GM21717 (cell line): ENCODE data around the gene SCT.
"Not testable (repeated sequence)": the region's sequence is repeated elsewhere in the genome, so short reads cannot be mapped to it uniquely, and the experiment has no call there.

ENCODE experiments used
- ATAC-seq: cut with Tn5 transposase; IDR thresholded peaks from one replicate; pipeline ENCODE4 v1.9.1; 2021; ENCODE audit warnings: mild to moderate bottlenecking, moderate library complexity; ENCODE audit not compliant: unreplicated experiment

SCT gene, protein sequence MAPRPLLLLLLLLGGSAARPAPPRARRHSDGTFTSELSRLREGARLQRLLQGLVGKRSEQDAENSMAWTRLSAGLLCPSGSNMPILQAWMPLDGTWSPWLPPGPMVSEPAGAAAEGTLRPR

DNA sequence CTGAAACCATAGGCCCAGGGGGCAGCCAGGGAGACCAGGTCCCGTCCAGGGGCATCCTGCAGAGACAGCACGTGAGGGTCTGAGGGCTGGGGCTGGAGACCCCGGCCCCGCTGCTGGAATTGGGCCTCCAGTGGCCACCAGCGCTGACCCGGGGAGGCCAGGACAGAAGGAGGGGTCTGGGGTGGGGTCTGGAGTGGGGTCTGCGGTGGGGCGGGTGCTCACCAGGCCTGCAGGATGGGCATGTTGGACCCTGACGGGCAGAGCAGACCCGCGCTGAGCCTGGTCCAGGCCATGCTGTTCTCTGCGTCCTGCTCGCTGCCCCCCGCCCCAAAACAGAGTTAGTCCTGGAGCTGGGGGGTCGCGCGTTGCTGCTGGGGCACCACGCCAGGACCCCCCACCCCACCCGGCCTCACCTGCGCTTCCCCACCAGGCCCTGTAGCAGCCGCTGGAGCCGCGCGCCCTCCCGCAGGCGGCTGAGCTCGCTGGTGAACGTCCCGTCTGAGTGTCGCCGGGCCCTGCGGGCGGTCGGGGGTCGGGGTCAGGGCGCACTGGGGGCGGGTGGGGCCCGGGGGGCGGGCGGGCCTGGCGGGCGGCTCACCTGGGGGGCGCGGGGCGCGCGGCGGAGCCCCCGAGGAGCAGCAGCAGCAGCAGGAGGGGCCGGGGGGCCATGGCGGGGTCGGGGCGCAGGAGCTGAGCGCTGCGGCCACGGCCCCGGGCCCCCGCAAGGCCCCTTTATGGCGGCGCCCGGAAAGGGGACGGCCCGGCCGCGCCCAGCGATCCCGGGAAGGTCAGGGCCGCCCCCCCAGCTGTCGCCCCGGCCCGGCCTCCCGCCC, at the start of gene SCT:
Gene SCT (minus strand): TSS at position 707 of the 833 bp plus-strand sequence. CDS start 38 bp downstream, at position 669.
- no peak for ATAC-seq

DNA sequence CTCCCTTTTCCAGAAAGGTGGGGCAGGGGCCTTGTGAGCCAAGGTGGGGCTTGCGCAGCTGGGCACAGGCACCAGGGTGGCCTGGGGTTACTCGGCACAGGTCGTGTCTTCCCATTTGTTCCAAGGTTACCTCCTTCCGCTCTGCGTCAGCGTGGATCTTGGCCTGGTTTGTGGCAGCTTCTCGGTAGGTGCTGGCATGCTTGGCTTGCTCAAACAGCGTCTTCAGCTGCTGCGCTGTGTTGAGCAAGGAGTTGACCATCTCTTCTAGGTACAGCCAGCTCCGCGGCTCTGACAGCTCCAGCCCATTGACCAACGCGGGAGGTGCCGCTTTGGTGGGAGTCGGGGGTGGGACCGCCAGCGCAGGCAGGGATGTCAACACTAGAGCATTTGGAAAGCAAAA, 47.4 kb upstream of the SCT start:
- ATAC-seq: no peak

DNA sequence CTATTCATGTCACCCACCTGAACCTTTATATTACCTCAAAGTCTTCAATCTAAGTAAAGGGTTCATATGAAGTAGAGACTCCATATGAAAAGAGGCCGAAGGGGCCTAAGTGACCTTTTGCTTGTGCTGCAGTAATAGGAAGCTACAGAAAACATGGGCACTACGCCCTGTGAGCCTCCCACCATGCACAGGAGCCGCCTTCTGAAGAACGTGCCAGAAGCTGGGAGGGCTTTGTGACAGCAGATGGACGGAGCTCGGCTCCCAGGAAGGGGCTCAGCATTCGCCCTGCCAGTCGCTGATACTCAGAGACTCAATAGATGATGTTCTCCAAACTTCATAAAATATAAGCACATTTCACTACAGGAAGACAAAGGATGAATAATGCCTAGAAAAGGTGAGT, 46.9 kb upstream of the SCT start:
- ATAC-seq: no peak

DNA sequence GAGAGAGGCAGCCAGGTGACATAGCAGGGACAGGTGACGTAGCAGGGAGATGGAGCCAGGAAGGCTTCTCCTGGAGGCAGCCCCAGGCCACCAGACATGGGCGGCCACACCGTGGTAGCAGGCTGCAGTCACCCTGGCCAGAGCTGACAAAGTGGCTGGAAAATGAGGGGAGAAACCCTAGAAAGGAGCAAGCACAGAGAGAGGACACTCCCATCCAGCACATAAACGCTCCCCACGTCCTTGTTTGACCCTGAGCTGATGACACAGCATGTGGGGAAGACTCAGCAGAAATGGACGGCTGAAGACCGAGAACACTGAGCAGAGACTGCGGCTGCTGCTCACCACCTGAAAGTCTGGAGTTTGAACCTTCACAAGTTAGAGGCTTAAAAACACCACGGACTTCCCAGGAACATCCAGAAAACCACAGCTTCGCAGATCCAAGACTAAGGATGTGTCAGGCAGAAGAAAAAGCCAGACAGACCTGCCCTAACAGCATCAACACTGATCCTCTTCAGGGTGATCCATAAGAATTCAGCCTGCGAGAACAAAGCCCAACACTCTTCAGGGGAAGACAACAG, 38.8 kb upstream of the SCT start:
- ATAC-seq: no peak

DNA sequence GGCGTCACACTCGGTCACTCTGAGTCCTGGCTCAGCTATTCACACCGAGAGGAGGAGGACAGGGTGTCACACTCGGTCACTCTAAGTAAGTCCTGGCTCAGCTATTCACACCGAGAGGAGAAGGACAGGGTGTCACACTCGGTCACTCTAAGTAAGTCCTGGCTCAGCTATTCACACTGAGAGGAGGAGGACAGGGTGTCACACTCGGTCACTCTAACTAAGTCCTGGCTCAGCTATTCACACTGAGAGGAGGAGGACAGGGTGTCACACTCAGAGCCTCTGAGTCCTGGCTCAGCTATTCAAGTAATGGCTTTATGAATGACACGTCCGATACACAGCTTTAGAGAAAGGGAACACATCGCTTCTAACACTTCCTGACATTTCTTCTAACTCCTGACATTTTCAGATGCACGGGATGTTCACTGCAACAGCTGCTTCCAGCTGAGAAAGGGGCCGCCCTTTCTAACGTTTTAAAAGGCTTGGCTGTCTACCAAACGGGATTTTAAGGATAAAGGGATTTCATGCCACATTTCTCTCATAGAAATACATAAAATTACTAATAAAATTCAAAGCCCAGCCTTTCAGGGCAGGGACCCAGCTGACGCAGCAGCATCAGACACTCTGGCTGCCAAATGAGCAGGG, 38.2 kb upstream of the SCT start:
- ATAC-seq: no peak

DNA sequence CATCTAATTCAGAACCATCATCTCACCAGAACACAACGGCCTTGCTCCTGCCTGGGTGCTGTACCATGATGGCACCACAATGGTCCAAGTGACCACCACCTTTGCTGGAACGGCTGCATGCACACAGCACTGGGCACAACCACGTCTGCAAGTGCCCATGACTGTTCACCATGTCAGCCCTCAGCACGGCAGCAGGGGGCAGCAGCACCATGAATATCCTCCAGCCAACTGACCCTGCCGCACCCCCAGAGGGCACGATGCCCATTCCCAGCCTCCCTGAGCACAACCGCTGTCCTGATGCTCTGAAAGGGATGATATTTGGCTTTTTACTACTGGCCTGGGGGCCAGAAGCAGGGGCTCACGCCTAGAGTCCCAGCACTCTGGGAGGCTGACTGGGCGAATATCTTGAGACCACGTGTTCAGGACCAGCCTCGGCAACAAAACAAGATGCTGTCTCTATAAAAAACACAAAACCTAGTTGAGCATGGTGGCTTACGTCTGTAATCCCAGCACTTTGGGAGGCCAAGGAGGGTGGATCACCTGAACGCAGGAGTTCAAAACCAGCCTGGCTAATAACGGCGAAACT, 35.8 kb upstream of the SCT start:
- ATAC-seq: no peak

DNA sequence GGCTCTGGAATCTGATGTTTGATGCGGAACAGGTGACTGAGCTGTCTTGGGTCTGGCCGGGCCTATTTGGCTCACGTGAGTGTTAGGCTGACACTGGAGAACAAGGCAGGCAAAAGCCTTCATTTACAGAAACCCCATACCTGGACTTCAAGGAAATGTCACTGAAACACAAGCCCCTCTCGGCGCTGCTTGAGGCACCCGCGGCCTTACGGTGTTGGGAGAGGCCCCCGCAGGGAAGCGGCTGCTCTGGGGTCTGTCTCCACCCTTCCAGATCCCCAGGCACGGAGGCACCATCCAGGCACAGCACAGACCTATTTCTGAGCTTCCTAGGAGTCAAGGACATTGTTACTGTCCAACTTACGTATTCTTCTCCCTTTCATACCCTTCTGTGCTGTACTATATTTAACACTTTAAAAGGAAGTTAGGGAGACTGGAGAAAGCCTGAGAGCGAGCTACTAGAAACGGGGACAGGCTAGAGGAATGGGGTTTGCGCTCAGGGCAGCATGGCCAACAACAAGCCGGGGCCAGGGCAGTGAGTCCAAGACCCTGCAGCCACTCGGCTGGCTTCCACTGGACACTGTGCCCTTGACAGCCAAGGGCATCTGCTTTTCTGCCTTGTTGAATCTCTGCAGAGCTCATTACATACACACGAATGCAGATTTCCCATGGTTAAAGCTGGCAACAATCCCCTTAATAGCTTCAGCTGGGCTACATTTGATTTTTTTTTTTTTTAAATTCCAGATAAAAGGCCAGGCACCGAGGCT, 33.9 kb upstream of the SCT start:
- ATAC-seq: no peak

DNA sequence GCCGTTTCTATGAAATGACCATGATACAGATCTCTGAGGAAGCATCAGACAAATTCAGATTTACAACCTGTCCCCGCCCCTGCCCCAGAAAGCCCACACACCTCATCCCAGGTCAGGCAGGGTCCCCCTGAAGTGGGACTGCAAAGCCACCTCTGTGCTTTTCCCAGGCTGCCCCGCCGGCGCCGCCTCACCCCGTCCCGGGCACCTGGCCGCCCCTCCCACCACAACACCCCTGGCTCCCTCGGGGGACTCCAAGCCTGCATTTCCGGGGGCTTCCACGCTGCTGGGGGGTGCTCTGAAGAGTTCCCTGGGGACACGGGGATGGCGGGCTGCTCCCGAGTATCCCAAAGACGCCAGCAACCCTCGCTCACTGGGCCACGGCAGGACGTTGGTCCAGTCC, 33.3 kb upstream of the SCT start:
- ATAC-seq: no peak

DNA sequence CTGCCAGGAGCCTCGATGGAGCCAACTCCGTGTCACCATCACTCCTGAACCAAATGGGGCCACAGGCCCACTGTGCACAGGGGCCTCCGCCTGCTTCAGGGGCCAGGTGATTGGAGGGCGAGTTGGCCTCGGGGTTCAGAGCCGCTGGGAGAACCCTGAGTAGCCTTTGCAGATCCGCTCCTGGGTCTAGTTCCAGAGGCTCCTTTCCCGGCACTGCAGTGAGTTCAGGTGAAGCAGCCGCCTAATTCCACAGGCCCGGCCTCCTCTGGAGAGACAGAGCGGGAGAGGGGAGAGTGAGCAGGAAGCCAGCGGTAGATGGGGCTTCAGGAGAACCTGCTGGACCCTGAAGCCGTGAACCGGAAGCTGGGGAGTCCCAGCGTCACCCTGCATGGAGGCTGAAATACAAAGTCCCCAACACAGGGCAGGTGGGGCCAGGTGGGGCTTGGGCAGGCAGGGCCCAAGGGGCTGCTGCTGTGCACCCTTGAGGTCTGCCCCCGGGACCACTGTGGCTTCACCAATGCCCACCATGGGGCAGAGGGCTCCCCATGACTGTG, 32.6 kb upstream of the SCT start:
- ATAC-seq: no peak

DNA sequence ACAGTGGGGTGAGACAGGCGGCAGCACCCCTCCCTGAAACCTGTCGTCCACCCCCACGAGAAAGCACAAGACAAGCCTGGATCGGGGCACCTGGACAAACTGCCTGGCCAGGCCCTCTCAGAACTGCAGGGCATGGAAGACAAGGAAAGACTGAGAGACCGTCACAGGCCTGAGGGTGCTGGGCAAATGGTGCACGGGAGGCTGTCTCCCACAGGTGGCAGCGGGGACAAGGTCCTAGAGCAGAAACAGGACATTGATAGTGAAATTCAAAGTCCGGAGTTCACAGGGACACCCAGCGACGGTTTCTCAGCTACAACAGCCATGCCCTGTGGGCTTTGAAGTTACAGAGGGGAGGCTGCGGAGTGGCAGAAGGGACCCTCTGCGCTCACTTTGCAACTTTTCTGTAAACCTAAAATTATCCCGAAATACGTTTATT, 30.7 kb upstream of the SCT start:
- ATAC-seq: no peak

DNA sequence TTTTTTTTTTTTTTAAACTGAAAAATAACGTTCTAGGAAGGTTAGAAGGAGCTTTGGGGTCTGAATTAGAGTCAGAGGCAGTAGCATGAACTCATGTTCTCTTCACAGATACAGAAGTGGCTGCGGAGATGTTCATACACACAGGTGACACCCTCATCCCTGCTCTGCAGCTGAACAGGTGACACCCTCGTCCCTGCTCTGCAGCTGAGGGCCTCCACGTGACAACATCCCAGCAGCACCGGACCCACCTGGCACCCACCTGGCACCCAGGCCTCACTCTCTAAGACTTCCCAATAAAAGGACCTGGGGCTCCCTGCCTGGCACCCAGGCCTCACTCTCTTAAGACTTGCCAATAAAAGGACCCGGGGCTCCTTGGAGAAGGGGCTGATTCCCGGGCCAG, 29.9 kb upstream of the SCT start:
- no peak for ATAC-seq

DNA sequence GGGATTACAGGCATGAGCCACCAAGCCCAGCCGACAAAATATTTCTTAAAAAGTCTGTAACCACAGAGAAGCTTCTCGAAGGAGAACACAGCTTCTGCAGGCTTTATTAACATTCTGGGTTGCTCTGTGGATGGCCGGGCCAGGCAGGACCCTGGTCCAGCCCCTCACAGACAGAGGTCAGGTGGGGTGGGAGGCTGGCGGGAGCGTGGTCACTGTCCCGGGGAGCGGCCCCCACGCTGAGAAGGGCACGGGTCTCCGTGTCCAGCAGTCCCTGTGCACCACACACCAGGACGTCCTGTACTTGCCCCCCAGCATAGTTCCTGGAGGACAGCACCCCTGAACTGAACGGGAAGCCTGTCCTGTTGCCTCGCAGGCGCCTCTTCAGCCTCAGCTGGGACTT, 29.4 kb upstream of the SCT start:
- ATAC-seq: no peak

DNA sequence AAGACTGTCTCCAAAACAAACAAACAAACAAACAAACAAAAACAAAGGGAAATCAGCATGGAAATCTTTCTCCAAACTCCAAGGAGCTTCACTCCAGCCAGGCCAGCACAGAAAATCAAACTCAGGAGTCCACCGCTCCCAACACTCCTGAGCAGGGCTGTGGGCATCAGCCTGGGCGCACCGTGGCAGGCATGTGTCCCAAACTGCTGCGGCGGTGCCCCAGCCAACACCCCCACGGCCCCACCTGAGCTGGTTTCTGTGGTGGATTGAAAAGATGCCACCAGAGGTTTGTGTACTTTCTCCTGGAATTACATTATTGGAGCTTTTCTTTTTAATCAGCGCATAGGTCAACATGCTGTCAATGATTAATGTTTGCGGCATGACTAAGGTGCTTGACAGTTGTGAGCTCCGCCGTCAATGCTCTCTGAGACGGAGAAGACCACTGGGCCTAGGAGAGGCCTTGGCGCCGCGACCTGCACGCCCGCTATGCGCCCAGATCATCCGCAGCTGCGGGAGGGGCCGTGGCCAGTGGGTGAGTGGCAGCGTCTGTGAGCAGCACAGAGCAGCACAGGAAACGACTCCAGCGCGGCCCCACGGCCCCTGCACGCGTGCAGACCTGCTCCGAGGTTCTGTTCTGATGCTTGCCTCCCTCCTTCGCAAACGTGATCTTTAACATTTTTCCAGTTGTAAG, 28.2 kb upstream of the SCT start:
- ATAC-seq: no peak

DNA sequence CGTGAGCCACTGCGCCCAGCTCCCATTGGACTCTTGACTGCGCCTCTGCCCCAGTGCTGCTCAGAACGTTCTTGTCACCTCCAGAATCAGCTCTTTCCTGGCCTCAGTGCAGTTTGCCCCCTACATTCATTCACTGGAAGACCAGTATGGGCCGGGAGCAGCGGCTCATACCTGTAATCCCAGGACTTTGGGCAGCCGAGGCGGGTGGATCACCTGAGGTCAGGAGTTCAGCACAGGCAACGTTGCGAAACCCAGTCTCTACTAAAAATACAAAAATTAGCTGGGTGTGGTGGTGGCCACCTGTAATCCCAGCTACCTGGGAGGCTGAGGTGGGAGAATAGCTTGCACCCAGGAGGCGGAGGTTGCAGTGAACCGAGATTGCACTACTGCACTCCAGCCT, 27.5 kb upstream of the SCT start:
- not testable (repeated sequence) for ATAC-seq

DNA sequence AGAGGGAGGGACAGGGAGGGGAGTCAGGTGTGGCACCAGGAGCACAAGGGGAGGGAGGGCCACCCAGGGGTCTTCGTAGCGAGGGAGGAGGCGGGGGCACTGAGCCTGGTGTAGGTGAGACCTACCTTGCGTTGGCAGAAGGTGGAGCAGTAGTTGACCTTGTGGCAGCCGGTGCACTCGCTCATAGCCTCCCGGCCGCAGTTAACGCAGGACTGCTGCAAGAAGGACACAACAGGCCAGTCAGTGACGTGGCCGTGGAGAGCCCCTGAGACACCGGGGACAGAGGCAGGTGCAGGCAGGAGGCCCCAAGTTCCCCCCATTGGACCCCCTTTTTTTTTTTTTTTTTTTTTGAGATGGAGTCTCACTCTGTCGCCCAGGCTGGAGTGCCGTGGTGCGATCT, 26.9 kb upstream of the SCT start:
- ATAC-seq: no peak

DNA sequence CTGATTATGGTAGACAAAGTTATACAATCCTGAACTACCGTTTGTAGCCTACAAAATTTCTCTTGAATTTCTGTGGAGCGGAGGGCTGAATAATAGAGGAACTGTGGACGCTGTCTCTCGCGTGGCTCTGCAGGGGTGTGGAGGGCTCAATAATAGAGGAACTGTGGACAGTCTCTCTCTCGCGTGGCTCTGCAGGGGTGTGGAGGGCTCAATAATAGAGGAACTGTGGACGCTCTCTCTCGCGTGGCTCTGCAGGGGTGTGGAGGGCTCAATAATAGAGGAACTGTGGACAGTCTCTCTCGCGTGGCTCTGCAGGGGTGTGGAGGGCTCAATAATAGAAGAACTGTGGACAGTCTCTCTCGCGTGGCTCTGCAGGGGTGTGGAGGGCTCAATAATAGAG, 26.2 kb upstream of the SCT start:
- not testable (repeated sequence) for ATAC-seq

DNA sequence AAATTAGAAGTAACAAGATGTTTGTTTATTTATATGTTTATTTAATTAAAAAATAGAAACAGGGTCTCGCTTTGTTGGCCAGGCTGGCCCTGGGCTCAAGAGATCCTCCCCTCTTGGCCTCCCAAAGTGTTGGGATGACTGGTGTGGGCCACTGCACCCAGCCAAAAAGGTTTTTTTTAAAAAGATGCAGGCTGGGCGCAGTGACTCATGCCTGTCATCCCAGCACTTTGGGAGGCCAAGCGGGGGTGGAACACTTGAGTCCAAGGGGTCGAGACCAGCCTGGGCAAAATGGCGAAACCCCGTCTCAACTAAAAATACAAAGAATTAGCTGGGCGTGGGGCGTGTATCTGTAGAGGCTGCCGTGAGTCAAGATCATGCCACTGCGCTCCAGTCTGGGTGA, 23.5 kb upstream of the SCT start:
- ATAC-seq: no peak

DNA sequence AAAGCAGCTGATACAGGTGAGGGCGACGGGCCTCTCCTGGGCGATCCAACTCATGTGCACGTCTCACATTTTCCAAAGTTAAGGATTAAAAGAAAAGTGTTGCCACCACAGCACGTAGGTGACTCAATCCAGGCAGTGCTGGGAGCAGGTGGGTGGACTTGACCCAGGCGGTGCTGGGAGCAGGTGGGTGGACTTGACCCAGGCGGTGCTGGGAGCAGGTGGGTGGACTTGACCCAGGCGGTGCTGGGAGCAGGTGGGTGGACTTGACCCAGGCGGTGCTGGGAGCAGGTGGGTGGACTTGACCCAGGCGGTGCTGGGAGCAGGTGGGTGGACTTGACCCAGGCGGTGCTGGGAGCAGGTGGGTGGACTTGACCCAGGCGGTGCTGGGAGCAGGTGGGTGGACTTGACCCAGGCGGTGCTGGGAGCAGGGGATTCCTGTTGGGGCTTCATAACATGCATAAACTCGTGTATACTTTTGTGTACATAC, 20.7 kb upstream of the SCT start:
- not testable (repeated sequence) for ATAC-seq

DNA sequence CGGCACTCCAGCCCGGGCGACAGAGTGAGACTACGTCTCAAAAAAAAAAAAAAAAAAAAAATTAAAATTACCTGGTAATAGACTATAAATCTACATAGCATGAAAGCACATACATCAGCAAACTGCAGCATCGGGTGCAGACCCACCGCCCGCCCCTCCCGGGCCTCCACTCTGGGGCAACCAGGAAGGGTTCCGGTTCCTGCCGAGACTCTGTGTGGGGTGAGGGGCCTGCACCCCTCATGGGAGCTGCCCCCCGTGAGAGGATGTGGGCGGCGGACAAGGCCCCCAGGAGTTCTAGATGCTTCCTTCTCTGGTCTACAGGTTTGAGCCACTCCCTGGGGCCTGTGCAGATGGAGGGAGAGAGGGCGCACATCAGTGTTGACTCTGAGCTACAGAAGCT, 19.2 kb upstream of the SCT start:
- no peak for ATAC-seq

DNA sequence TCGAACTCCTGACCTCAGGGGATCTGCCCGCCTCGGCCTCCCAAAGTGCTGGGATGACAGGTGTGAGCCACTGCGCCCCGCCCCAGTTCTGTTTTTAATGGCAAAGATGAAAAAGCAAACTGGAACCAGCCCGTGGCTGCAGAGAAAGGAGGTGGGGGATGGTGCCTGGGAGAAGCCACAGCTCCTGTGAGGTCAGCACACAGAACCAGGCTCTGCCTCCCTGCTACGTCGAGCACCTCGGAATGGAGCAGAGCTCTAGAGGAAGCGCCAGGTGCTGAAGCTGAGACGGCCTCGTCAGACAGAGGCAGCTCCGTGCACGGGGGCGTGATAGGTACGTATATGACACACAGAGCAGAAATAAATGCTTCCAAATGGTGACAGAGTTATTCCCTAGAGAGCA, 18.6 kb upstream of the SCT start:
- ATAC-seq: no peak
